Uterus (tissue), 4 donors: ENCODE results near the gene GTSE1. TPM values are rescaled to one million over a fixed set of nuclear protein-coding genes. Genes with fewer than 3 reads are reported as not detected.

Source experiments
- DNase-seq, 2 donors: peaks; one replicate each; pipeline ENCODE4 v3.0.0-alpha.2; 2019 to 2020
- H3K27ac ChIP-seq, 2 donors: fragments of 200-600 bp; sonication (generic); 1 replicate in 1 of 2; 2 replicates in 1 of 2; pipeline ENCODE4 v1.5.1; 2016 to 2018
- H3K27me3 ChIP-seq, 2 donors: fragments of 200-600 bp; sonication (generic); one replicate each; pipeline ENCODE4 v1.5.1; 2018 to 2019; ENCODE audit warnings: control low read depth in 1 of 2
- H3K36me3 ChIP-seq, 2 donors: fragments of 200-600 bp; sonication (generic); one replicate each; pipeline ENCODE4 v1.5.1; 2019; ENCODE audit warnings: control low read depth in 1 of 2
- H3K4me1 ChIP-seq, 2 donors: fragments of 200-600 bp; sonication (generic); one replicate each; pipeline ENCODE4 v1.5.1; 2018 to 2019; ENCODE audit warnings: control low read depth in 1 of 2
- H3K4me3 ChIP-seq, 2 donors: fragments of 200-600 bp; sonication (generic); 1 replicate in 1 of 2; 2 replicates in 1 of 2; pipeline ENCODE4 v1.5.1; 2018 to 2019; ENCODE audit warnings: mild to moderate bottlenecking in 1 of 2
- H3K9me3 ChIP-seq, 2 donors: fragments of 200-600 bp; sonication (generic); one replicate each; pipeline ENCODE4 v1.5.1; 2019; ENCODE audit warnings: control low read depth in 1 of 2
- POLR2A ChIP-seq, 2 donors: fragments of 450-650 bp; IDR thresholded peaks; one replicate each; pipeline ENCODE4 v1.6.1; 2016; ENCODE audit warnings: antibody characterized with exemption in 2 of 2, mild to moderate bottlenecking in 1 of 2, moderate library complexity in 1 of 2
- intact Hi-C: fragments of 100-400 bp; cut with DNase I; formaldehyde crosslinking; loops from one replicate; pipeline ENCODE4 v1.15.1; 2023; ENCODE audit warnings: low total_unique reads
- total RNA-seq, 4 donors: library from RNA; depleted of rRNA in 3 of 4; stranded (reverse); fragments of >200 nt in 3 of 4; gene quantifications; one replicate each; pipeline versions ENCODE4 v1.1.0 to v1.2.4, GENCODE V29; 2014 to 2023
- TF ChIP-seq, protein P1 (sequence below), 4 experiments: fragments of 200-600 bp in 2 of 4; fragments of 450-650 bp in 2 of 4; sonication (generic) in 2 of 4; IDR thresholded peaks; one replicate each; pipeline ENCODE4 v1.5.1; 2016 to 2019; ENCODE audit warnings: antibody characterized with exemption in 4 of 4, mild to moderate bottlenecking in 2 of 4, moderate library complexity in 1 of 4
- donor health status: DM: yes; HTN: yes; CAD: no.

The GTSE1 gene
- total RNA-seq, 4 donors from 2014 or later = 0.21 to 6.9 TPM; not detected in 2

DNA sequence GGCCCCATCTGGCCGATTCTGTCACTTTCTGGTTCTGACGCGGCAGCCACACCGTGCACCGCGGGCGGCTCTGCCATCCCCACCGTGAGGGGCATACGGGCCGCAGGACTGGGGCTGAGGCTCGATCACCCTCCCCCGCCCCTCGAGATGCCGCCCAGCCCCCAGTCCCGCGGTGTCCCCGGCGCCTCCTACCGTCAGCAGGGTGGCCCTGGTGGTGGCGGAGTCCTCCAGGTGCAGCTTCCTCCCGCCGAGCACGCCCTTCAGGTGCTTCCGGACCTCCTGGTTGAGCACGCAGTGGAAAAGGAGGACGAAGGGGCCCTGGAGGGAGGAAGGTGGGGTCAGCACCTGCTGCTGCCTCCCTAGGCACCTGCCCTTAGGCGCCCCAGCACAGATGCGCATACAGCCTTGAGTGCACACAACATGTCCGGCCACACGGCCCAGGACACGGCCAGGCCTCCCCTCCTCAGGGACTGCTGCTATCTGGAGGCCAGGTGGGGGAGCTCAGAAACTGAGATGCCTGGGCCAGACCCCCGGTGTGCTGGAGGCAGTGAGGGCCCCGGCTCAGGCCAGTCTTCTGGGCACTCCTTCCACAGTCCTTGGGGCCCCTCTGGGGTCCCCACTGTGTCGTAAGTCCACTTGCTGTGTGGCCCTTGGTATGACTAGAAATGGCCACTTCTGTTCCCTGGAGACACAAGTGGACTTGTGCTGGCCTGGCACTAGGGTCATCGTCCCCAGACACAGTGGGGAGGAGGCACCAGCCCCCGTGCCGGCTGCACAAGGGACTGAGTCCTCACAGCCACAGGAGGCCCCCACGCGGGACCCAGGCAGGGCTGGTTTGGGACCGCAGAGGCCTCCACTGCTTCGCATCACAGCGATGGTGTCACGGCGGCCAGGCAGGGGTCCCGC is 70.4 kb downstream of the GTSE1 start:
- no peaks in the 10 kb centered on the region for H3K4me1 ChIP-seq
- H3K9me3 ChIP-seq = no peaks in the 10 kb centered on the region
- H3K27me3 ChIP-seq = no peaks in the 10 kb centered on the region
- intact Hi-C loops = loop anchor here (10.0 kb wide), 1 partner anchor 178 kb away; no protein-coding TSS in a partner anchor
- no peaks in the 10 kb centered on the region for H3K36me3 ChIP-seq
- DNase-seq = no peak
- H3K27ac ChIP-seq = no peak overlapping the region
- H3K4me3 ChIP-seq = no peak overlapping the region
- TF ChIP-seq, protein P1, sequence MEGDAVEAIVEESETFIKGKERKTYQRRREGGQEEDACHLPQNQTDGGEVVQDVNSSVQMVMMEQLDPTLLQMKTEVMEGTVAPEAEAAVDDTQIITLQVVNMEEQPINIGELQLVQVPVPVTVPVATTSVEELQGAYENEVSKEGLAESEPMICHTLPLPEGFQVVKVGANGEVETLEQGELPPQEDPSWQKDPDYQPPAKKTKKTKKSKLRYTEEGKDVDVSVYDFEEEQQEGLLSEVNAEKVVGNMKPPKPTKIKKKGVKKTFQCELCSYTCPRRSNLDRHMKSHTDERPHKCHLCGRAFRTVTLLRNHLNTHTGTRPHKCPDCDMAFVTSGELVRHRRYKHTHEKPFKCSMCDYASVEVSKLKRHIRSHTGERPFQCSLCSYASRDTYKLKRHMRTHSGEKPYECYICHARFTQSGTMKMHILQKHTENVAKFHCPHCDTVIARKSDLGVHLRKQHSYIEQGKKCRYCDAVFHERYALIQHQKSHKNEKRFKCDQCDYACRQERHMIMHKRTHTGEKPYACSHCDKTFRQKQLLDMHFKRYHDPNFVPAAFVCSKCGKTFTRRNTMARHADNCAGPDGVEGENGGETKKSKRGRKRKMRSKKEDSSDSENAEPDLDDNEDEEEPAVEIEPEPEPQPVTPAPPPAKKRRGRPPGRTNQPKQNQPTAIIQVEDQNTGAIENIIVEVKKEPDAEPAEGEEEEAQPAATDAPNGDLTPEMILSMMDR (IDR thresholded peaks at IDR 0.05) = no peak
- no peak for TF ChIP-seq POLR2A (IDR thresholded peaks at IDR 0.05)

DNA sequence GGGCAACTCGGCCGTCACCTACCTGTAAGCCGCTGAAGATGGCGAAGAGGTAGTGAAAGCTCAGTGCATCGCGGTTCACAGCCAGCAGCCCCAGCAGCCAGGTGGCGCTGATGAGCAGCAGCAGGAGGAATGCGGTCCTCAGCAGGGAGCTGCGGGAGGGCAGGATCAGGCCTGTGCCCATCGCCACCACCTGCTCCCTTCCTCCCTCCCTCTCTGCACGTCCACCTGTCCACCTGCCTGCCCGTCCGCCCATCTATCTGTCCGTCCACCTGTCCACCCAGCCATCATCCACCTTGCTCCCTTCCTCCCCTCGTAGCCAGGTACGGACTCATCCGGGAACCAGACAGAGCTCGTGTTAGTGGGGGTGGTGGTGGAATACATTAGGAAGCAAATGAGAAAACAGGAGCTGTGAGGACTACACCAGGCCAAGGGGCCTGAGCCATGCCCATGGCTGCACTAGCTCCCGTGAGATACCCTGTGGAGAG is 71.1 kb downstream of the GTSE1 start:
- TF ChIP-seq, protein P1 (IDR thresholded peaks at IDR 0.05) = peak; percentile 29 to 76 (median 63)
- TF ChIP-seq POLR2A (IDR thresholded peaks at IDR 0.05) = no peak
- Histone ChIP-seq H3K4me1 (no peaks in the 10 kb centered on the region), H3K27me3 (no peaks in the 10 kb centered on the region), H3K4me3 (no peak overlapping the region), H3K9me3 (no peaks in the 10 kb centered on the region), H3K27ac (no peak overlapping the region), H3K36me3 (no peaks in the 10 kb centered on the region)
- intact Hi-C loops = loop anchor here (10.0 kb wide), 1 partner anchor 177 kb away; no protein-coding TSS in a partner anchor
- DNase-seq = no peak

DNA sequence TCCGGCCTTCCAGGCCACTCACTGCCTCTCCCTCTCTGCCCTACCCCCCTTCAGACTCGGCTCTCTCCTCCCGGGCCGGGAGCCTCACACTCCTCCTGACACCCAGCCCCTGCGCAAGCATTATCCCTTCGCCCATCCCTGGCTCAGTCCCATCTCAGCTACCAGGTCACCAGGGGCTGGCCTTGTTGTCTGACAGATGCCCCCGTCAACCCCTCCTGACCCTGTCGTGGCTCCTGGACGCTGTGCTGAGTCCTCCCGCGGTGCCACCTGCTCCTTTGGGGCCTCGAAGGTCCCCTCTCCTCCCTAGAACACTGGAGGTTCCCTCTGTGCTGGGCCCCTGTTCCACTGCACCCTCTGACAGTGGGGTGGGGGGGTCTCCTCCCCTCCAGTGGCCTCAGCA is 71.8 kb downstream of the GTSE1 start:
- Histone ChIP-seq H3K36me3 (no peaks in the 10 kb centered on the region), H3K4me3 (no peak overlapping the region), H3K27me3 (no peaks in the 10 kb centered on the region), H3K9me3 (no peaks in the 10 kb centered on the region), H3K4me1 (no peaks in the 10 kb centered on the region), H3K27ac (no peak overlapping the region)
- no peak for DNase-seq
- TF ChIP-seq POLR2A (IDR thresholded peaks at IDR 0.05) = no peak
- TF ChIP-seq, protein P1 (IDR thresholded peaks at IDR 0.05) = no peak
- intact Hi-C loops = loop anchor here (10.0 kb wide), 1 partner anchor 176 kb away; no protein-coding TSS in a partner anchor

DNA sequence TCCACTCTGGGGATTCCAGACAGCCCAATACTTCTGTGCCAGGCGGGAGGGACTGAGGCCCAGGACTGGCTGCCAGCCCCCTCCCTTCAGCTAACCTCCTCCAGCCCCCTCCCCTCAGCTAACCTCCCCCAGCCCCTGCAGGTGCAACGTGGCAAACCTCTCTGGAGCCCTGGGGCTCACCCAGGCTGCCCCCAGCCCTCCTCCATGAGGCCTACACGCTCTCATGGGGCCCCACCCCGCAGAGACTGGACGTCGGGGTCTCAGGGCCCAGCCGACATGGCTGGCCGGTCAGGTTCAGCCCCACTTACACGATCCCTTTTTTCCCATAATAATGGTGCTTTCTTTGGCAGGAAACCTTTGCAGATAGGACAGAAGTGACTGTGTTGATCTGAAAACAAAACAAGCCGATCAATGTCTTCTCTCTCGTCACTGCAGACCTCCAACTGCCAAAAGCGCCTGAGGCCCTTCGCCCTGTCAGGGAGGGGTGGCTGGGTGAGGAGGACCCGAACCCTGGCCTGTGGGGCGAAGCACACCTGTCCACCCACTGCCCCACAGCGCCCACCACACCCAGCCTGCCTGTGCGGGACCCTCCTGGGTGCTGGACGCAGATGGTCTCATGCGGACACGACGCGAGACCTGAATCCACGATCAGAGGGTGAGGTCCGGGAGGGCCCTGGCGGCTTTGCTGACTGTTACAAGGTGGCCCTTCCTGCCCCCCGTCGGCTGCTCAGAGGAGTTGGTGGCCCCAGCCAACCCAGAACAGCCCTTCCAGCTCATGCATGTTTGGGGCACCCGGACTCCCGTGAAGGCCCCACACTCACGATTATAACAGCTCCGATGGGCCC is 72.4 kb downstream of the GTSE1 start:
- H3K27me3 ChIP-seq = no peaks in the 10 kb centered on the region

More for the DNA sequence above, 72.4 kb downstream of the GTSE1 start:
- Histone ChIP-seq H3K4me3 (no peak overlapping the region), H3K27ac (no peak overlapping the region), H3K9me3 (no peaks in the 10 kb centered on the region), H3K4me1 (no peaks in the 10 kb centered on the region), H3K36me3 (no peaks in the 10 kb centered on the region)
- no peak for TF ChIP-seq POLR2A (IDR thresholded peaks at IDR 0.05)
- TF ChIP-seq, protein P1 (IDR thresholded peaks at IDR 0.05) = no peak
- intact Hi-C loops = loop anchor here (10.0 kb wide), 1 partner anchor 176 kb away; no protein-coding TSS in a partner anchor
- no peak for DNase-seq
